HepG2 (cell line): ENCODE measurements around the gene CHRD. TPM values are rescaled to one million over a fixed set of nuclear protein-coding genes. Genes with fewer than 3 reads are reported as not detected.

Experiments
- ARID4A ChIP-seq: sonication (generic); formaldehyde crosslinking; IDR thresholded peaks from 2 replicates; pipeline ENCODE4 v1.5.0; 2020; ENCODE audit warnings: mild to moderate bottlenecking, missing genetic modification reagents, borderline replicate concordance
- ARID5B ChIP-seq: IDR thresholded peaks from 2 replicates; pipeline ENCODE4 v1.4.0; 2020; ENCODE audit warnings: mild to moderate bottlenecking, missing genetic modification reagents
- CBX2 ChIP-seq, 2 experiments: fragments of 200-600 bp in 1 of 2; sonication (generic); formaldehyde crosslinking in 1 of 2; IDR thresholded peaks; 2 replicates each; pipeline versions ENCODE4 v1.7.0 to v1.8.1; 2018 to 2022; ENCODE audit warnings: low read depth in 2 of 2, low read length in 1 of 2, mild to moderate bottlenecking in 1 of 2, missing genetic modification reagents in 1 of 2
- CTCF ChIP-seq: sonication (generic); formaldehyde crosslinking; IDR thresholded peaks from 2 replicates; pipeline ENCODE4 v1.5.0; 2020; ENCODE audit warnings: mild to moderate bottlenecking, missing genetic modification reagents, moderate library complexity
- FUBP1 ChIP-seq: sonication (generic); formaldehyde crosslinking; IDR thresholded peaks from 2 replicates; pipeline ENCODE4 v1.5.1; 2020; ENCODE audit warnings: missing genetic modification reagents, mild to moderate bottlenecking, borderline replicate concordance
- MED1 ChIP-seq: sonication (generic); formaldehyde crosslinking; IDR thresholded peaks from 2 replicates; pipeline ENCODE4 v1.4.0; 2020; ENCODE audit warnings: missing genetic modification reagents
- NFE2L1 ChIP-seq: sonication (generic); formaldehyde crosslinking; IDR thresholded peaks from 2 replicates; pipeline ENCODE4 v1.4.0; 2020; ENCODE audit warnings: missing genetic modification reagents, mild to moderate bottlenecking, borderline replicate concordance
- SRY ChIP-seq: sonication (generic); formaldehyde crosslinking; IDR thresholded peaks from 2 replicates; pipeline ENCODE4 v1.8.0; 2022; ENCODE audit warnings: mild to moderate bottlenecking, missing genetic modification reagents
- TBX2 ChIP-seq: sonication (generic); formaldehyde crosslinking; IDR thresholded peaks from 2 replicates; pipeline ENCODE4 v1.5.0; 2020; ENCODE audit warnings: missing genetic modification reagents, mild to moderate bottlenecking, borderline replicate concordance
- ZBTB46 ChIP-seq: sonication (generic); formaldehyde crosslinking; IDR thresholded peaks from 2 replicates; pipeline ENCODE4 v1.4.0; 2020; ENCODE audit warnings: mild to moderate bottlenecking, missing genetic modification reagents, borderline replicate concordance
- ZKSCAN8 ChIP-seq: IDR thresholded peaks from 2 replicates; pipeline ENCODE4 v1.6.1; 2016; ENCODE audit warnings: borderline replicate concordance, missing genetic modification reagents, missing compliant biosample characterization
- ZNF143 ChIP-seq: sonication (generic); formaldehyde crosslinking; IDR thresholded peaks from 2 replicates; pipeline ENCODE4 v1.4.0; 2020; ENCODE audit warnings: missing genetic modification reagents
- ZNF350 ChIP-seq: sonication (generic); formaldehyde crosslinking; IDR thresholded peaks from 2 replicates; pipeline ENCODE4 v1.4.0; 2020; ENCODE audit warnings: mild to moderate bottlenecking, low read depth, missing genetic modification reagents, borderline replicate concordance
- polyA plus RNA-seq, 8 experiments: library from polyadenylated mRNA; depleted of rRNA in 3 of 8; stranded (reverse) in 7 of 8; unstranded in 1 of 8; fragments of >200 nt; fragmentation: Illumina TruSeq in 4 of 8; extraction: Trizol in 4 of 8; gene quantifications; 2 replicates each; pipeline versions ENCODE4 v1.2.1 to v1.2.3, GENCODE V29; 2011 to 2016; ENCODE audit warnings: low read depth in 4 of 8, missing spikeins in 1 of 8, mixed read lengths in 1 of 8; ENCODE audit not compliant: insufficient read depth in 1 of 8
- total RNA-seq, 5 experiments: library from RNA; depleted of rRNA; stranded (reverse); fragments of >200 nt; fragmentation: Illumina TruSeq; extraction: Trizol; gene quantifications; 2 replicates each; pipeline ENCODE4 v1.2.3, GENCODE V29; 2016; ENCODE audit warnings: low read depth in 1 of 5

CHRD gene
- total and polyA plus RNA-seq, 2 of the 13 experiments (the other 11 are each of a cell fraction or from before 2014, with no cell fraction given), result 22.2 to 35.2 TPM

- TF ChIP-seq NFE2L1, result no peak
- TF ChIP-seq TBX2 (CRISPR knock-in tag), result no peak
- no peak for TF ChIP-seq ZKSCAN8 (CRISPR knock-in tag)
- TF ChIP-seq ARID4A, result peak; percentile 39; the same call in 1 of the 2 replicates
- no peak for TF ChIP-seq ZNF350
- TF ChIP-seq ARID5B, result no peak
- 0 out of 2 replicates have a peak, but pooled peaks have one; percentile 61 for TF ChIP-seq FUBP1 (CRISPR knock-in tag)
- TF ChIP-seq ZBTB46 (CRISPR knock-in tag), result 0 out of 2 replicates have a peak, but pooled peaks have one; percentile 45
- TF ChIP-seq MED1 (CRISPR knock-in tag), result no peak
- TF ChIP-seq CBX2 (IDR thresholded peaks at IDR 0.05; ENCODE audit: low read depth, low read length), result no peak
- TF ChIP-seq CBX2 (CRISPR knock-in tag; IDR thresholded peaks at IDR 0.05; ENCODE audit: low read depth), result no peak
- no peak for TF ChIP-seq ZNF143 (CRISPR knock-in tag)
- no peak for TF ChIP-seq SRY (CRISPR knock-in tag)
- TF ChIP-seq CTCF (CRISPR knock-in tag), result peak; percentile 95
Observed at GRCh38 chr3:184417619-184418327, 37.9 kb downstream of the CHRD start (continued).
